BLaER1 (cell line): ENCODE measurements around the gene DDIT4.
"Not testable (repeated sequence)": the region's sequence is repeated elsewhere in the genome, so short reads cannot be mapped to it uniquely, and the experiment has no call there.

ENCODE experiments used
- H3K27ac ChIP-seq: shearing (Covaris generic); formaldehyde crosslinking; 2 replicates; pipeline ENCODE4 v1.8.1; 2022
- H3K27me3 ChIP-seq: shearing (Covaris generic); formaldehyde crosslinking; 2 replicates; pipeline ENCODE4 v1.8.1; 2022
- H3K36me3 ChIP-seq: shearing (Covaris generic); formaldehyde crosslinking; 2 replicates; pipeline ENCODE4 v1.8.1; 2022
- H3K4me1 ChIP-seq: shearing (Covaris generic); formaldehyde crosslinking; 2 replicates; pipeline ENCODE4 v1.8.1; 2022
- H3K4me2 ChIP-seq: shearing (Covaris generic); formaldehyde crosslinking; 2 replicates; pipeline ENCODE4 v1.8.1; 2022
- H3K4me3 ChIP-seq: shearing (Covaris generic); formaldehyde crosslinking; 2 replicates; pipeline ENCODE4 v1.8.1; 2022
- H3K9ac ChIP-seq: shearing (Covaris generic); formaldehyde crosslinking; 2 replicates; pipeline ENCODE4 v1.8.1; 2022
- H3K9me3 ChIP-seq: shearing (Covaris generic); formaldehyde crosslinking; 2 replicates; pipeline ENCODE4 v1.8.1; 2022
- H4K20me1 ChIP-seq: shearing (Covaris generic); formaldehyde crosslinking; 2 replicates; pipeline ENCODE4 v1.8.1; 2022
- Cebpa-rat ChIP-seq: shearing (Covaris generic); IDR thresholded peaks from 2 replicates; pipeline ENCODE4 v1.8.1; 2022

The DDIT4 gene

DNA sequence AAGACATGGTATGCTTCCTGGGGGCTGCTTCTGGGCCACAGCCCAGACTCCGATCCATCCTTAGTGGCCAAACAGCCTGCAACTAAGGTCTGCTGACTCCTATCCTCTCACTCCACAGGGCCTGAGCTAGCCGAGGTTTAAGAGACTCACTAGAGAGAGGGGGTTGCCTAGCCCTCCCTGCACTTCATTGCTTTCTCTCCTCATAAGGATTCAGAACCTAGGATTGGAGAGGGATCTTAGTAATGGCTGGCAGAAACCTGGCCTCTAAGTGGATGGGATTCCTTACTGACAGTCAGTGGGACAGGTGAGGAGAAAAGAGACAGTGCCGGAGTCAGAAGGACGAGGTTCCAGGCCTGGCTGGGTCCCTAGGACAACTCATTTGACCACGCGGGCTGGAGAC lies 8.2 kb upstream of the DDIT4 start:
- H4K20me1 ChIP-seq = no peaks in the 10 kb centered on the region
- no peak overlapping the region for H3K4me3 ChIP-seq
- H3K9ac ChIP-seq = no peak overlapping the region
- no peak for TF ChIP-seq Cebpa-rat
- H3K9me3 ChIP-seq = no peaks in the 10 kb centered on the region
- H3K4me2 ChIP-seq = peak overlapping the region; percentile 97
- no peaks in the 10 kb centered on the region for H3K27me3 ChIP-seq
- peaks cover 95% of the 10 kb centered on the region for H3K4me1 ChIP-seq
- no peaks in the 10 kb centered on the region for H3K36me3 ChIP-seq
- 0 out of 2 replicates have a peak overlapping the region, but pooled peaks have one; percentile 4 for H3K27ac ChIP-seq

DNA sequence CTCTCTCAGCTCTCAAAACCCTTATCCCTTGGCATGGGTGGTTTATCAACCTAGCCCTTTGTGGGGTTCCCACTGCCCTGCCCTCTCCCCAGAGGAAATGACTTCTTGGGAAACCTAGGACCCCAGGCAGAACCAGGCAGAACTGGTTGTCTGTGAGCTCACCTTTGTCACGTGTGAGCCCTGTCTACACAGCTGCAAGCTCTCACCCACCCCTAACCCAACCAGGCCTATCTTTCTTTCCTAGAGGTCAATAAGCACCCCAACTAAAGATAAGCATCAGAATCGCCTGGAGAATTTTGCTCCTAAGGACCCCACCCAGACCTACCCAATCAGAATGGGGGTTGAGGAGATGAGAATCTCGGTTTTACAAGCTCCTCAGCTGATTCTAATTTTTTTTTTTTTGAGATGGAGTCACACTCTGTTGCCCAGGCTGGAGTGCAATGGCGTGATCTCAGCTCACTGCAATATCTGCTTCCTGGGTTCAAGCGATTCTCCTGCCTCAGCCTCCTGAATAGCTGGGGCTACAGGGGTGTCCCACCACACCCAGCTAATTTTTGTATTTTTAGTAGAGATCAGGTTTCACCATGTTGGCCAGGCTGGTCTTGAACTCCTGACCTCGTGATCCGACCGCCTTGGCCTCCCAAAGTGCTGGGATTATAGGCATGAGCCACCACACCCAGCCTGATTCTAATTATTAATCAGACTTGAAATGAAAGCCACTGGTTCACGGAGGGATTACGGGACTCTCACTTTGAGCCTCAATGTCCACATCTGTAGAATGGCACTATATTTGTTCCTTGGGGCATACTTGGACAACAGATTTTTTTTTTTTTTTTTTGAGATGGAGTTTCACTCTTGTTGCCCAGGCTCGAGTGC lies 7.5 kb upstream of the DDIT4 start:
- H3K27ac ChIP-seq = 0 out of 2 replicates have a peak overlapping the region, but pooled peaks have one; percentile 4
- no peak for TF ChIP-seq Cebpa-rat
- H3K27me3 ChIP-seq = no peaks in the 10 kb centered on the region
- H3K36me3 ChIP-seq = no peaks in the 10 kb centered on the region
- peaks cover 96% of the 10 kb centered on the region for H3K4me1 ChIP-seq
- H4K20me1 ChIP-seq = no peaks in the 10 kb centered on the region
- H3K9me3 ChIP-seq = no peaks in the 10 kb centered on the region
- H3K4me3 ChIP-seq = no peak overlapping the region
- H3K9ac ChIP-seq = no peak overlapping the region
- H3K4me2 ChIP-seq = peak overlapping the region; percentile 97

DNA sequence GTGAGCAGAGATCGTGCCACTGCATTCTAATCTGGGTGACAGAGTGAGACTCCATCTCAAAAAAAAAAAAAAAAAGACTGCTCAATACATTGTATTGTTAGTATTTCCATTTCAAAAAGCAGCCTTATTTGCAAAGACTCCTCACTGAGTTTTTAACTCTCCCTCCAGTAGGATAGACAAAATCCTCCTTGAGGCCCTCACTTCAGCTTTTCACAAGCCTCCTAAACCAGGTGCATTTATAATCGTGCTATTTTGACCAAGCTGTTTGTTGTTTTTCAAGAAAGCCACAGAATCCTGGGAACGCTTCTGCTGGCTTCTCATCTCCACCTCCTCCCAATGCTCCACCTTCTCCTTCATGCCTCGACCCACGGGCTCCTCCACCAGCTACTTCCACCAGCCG lies 6.3 kb upstream of the DDIT4 start:
- Histone ChIP-seq H3K27me3 (no peaks in the 10 kb centered on the region), H3K9me3 (no peaks in the 10 kb centered on the region), H3K4me2 (peak overlapping the region; percentile 24), H3K9ac (no peak overlapping the region), H3K27ac (0 out of 2 replicates have a peak overlapping the region, but pooled peaks have one; percentile 13), H3K4me3 (no peak overlapping the region), H3K36me3 (no peaks in the 10 kb centered on the region), H4K20me1 (no peaks in the 10 kb centered on the region), H3K4me1 (peaks cover 96% of the 10 kb centered on the region)
- no peak for TF ChIP-seq Cebpa-rat

DNA sequence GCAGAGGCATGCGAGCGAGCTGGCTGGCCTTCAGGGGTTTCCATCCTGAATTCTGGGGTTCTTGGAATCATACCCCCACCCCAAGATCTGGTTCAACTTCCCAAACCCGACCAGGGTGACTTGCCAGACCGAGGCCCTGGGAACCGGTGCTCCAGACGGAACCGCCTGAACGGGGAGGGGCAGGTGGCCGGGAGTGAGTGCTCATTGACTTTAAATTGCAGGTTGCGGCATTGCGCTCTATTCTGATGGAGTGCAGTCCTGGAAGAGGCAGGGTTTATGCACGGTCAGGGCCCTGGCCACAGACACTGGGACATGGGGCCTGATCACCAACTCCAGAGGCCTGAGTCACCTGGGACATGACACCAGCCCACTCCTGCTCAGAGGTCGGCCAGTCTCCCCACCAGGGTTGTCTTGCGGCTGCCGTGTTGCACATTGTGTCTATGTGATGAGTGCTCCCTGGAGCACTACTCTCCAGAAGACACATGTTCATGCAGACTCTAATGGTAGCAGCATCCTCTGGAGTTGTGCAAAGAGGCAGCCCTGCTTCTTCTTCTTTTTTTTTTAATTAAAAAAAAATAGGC lies 5.8 kb upstream of the DDIT4 start:
- Histone ChIP-seq H3K36me3 (no peaks in the 10 kb centered on the region), H3K27ac (0 out of 2 replicates have a peak overlapping the region, but pooled peaks have one; percentile 13), H3K4me3 (no peak overlapping the region), H4K20me1 (no peaks in the 10 kb centered on the region), H3K4me2 (peak overlapping the region; percentile 24; the same call in 1 of the 2 replicates), H3K9me3 (no peaks in the 10 kb centered on the region), H3K27me3 (no peaks in the 10 kb centered on the region), H3K4me1 (peaks cover 96% of the 10 kb centered on the region), H3K9ac (no peak overlapping the region)
- no peak for TF ChIP-seq Cebpa-rat

DNA sequence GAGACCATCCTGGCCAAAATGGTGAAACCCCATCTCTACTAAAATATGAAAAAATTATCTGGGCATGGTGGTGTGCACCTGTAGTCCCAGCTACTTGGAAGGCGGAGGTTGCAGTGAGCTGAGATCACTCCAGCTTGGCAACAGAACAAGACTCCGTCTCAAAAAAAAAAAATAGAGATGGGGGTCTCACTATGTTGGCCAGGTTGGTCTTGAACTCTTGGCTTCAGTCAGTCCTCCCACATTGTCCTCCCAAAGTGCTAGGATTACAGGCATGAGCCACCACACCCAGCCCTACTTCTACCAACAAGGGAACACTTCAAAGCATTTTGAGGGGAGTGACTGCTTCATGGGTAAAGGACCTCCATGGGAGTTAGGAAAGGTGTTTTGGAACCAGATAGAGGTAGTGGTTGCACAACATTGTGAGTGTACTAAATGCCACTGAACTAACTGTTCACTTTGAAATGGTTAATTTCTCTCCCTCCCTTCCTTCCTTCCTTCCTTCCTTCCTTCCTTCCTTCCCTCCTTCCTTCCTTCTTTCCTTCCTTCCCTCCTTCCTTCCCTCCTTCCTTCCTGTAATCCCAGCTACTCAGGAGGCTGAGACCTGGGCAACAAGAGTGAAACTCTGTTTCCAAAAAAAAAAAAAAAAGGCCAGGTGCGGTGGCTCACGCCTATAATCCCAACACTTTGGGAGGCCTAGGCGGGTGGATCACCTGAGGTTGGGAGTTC lies 5.1 kb upstream of the DDIT4 start:
- Histone ChIP-seq H3K4me2 (peak overlapping the region; percentile 29; the same call in 1 of the 2 replicates), H3K4me1 (peaks cover 88% of the 10 kb centered on the region)
- H3K27ac ChIP-seq = not testable (repeated sequence)

DNA sequence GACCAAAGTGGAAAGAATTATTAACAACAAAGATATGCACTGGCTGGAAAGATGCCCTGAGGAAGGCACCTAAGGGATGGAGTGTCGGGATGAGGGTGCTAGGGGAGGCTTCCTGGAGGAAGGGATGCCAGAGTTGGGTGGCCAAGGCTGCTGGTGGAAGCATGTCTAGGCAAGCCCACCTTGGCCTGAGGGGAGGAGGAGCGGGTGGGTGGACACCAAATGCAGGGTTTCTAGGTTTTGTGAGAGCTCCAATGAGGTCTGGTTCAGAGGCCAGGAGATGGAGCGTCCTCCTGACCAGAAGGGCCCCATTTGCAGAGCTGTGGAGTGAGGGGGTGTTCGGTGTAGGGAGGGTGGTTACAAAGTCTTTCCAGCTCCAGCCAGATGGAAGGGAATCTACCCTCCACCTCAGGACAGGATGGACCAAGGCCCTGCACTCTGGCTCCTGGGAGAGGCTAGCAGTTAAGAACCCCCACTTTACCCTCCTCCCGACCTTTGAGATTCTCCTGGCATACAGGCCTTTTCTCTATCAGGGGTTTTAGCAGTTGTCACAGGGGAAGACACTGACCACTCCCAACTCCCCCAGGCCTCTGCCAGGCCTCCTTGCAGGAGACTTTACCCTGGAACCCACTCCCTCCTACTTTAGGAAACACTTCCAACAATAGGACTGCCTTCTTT lies 3.0 kb upstream of the DDIT4 start:
- H3K4me1 ChIP-seq = peaks cover 81% of the 10 kb centered on the region
- no peak overlapping the region; the same call in 1 of the 2 replicates for H3K4me2 ChIP-seq
- H3K9me3 ChIP-seq = no peaks in the 10 kb centered on the region
- H3K9ac ChIP-seq = no peak overlapping the region
- no peak overlapping the region for H3K4me3 ChIP-seq
- H3K36me3 ChIP-seq = peaks cover 12% of the 10 kb centered on the region
- peaks cover 19% of the 10 kb centered on the region for H4K20me1 ChIP-seq
- peak overlapping the region; percentile 27; the same call in 1 of the 2 replicates for H3K27ac ChIP-seq
- H3K27me3 ChIP-seq = no peaks in the 10 kb centered on the region
- no peak for TF ChIP-seq Cebpa-rat

More for the DNA sequence above, 5.1 kb upstream of the DDIT4 start:
- not testable (repeated sequence) for H3K27me3 ChIP-seq, H3K9ac ChIP-seq, H3K9me3 ChIP-seq, H3K4me3 ChIP-seq, H3K36me3 ChIP-seq, H4K20me1 ChIP-seq

DNA sequence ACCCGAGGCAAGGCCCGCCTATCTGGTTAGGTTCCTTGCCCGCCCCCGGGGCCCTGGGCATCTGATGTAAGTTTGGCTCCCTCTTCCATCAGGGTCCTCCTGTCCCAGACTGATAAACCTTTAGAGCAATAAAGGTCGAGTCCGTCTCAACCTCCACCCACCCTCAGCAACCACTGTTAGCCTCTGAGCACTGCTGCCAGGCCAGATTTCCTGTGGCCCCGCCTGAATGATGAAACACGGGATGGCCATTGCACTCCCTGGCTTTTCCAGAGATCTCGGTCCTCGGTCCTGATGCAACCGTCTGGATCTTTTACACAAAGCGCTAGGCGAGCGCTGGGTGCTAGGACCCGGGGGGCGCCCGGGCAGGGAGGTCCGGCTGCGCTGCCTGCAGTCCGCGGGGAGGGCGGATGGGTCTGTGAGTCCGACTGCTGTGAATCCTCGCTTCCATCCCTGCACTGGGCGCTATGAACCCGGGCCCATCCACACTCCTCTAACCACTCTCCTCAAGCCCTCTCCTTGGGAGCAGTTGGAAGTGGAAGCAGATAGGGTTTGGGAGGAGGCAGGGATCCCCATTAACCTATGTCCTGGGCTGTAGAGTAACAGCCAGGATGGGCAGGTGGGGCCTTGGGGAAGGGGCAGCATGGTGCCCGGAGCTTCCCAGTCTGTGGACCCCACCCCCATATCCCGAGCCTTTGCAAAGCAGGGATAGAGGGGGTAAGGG lies 875 bp upstream of the DDIT4 start:
- peak overlapping the region; percentile 95 for H3K27ac ChIP-seq
- H4K20me1 ChIP-seq = peaks cover 33% of the 10 kb centered on the region
- peak overlapping the region; percentile 96 for H3K4me2 ChIP-seq
- peak overlapping the region; percentile 97 for H3K4me3 ChIP-seq
- H3K4me1 ChIP-seq = peaks cover 81% of the 10 kb centered on the region
- H3K9me3 ChIP-seq = no peaks in the 10 kb centered on the region
- no peak; the same call in 1 of the 2 replicates for TF ChIP-seq Cebpa-rat
- peak overlapping the region; percentile 89 for H3K9ac ChIP-seq
- H3K27me3 ChIP-seq = no peaks in the 10 kb centered on the region
- peaks cover 24% of the 10 kb centered on the region for H3K36me3 ChIP-seq

DNA sequence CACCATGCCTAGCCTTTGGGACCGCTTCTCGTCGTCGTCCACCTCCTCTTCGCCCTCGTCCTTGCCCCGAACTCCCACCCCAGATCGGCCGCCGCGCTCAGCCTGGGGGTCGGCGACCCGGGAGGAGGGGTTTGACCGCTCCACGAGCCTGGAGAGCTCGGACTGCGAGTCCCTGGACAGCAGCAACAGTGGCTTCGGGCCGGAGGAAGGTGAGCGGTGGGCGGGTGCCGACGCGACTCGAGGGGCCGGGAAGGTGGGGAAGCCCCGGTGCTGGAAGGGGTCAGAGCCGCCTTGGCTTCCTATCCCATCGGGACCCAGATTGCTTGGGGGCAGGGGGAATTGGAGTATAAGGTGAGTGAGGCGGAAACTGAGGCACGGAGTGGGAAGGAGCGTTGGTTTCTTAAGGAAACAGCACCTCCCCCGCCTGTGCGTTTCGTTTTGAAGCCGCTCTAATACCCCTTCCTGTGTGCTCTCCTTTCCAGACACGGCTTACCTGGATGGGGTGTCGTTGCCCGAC lies 547 bp downstream of the DDIT4 start:
- Histone ChIP-seq H3K36me3 (peaks cover 24% of the 10 kb centered on the region), H3K4me3 (peak overlapping the region; percentile 97), H3K27me3 (no peaks in the 10 kb centered on the region), H3K4me2 (peak overlapping the region; percentile 96), H3K9ac (peak overlapping the region; percentile 97), H4K20me1 (peaks cover 33% of the 10 kb centered on the region), H3K9me3 (no peaks in the 10 kb centered on the region), H3K4me1 (peaks cover 83% of the 10 kb centered on the region), H3K27ac (peak overlapping the region; percentile 94)
- TF ChIP-seq Cebpa-rat = no peak
